K562 (cell line): Measurements from ENCODE around the gene ANKRD11. TPM values are rescaled to one million over a fixed set of nuclear protein-coding genes. Genes with fewer than 3 reads are reported as not detected.

Experiments
- FOS ChIP-seq: IDR thresholded peaks from 3 replicates; pipeline ENCODE4 v1.6.1; 2011; ENCODE audit not compliant: insufficient read length; ENCODE audit errors: extremely low read depth
- FOXM1 ChIP-seq, 2 experiments: fragments of 450-650 bp in 1 of 2; sonication (generic) in 1 of 2; formaldehyde crosslinking in 1 of 2; IDR thresholded peaks; 2 replicates each; pipeline versions ENCODE4 v1.6.1 to v1.9.0; 2017 to 2022; ENCODE audit warnings: low read depth in 2 of 2, mild to moderate bottlenecking in 2 of 2, missing genetic modification reagents in 1 of 2, moderate library complexity in 1 of 2
- ILF3 ChIP-seq: fragments of 450-650 bp; IDR thresholded peaks from 2 replicates; pipeline ENCODE4 v1.6.1; 2018; ENCODE audit warnings: antibody characterized with exemption, mild to moderate bottlenecking, moderate library complexity, borderline replicate concordance
- MEF2A ChIP-seq: IDR thresholded peaks from 2 replicates; pipeline ENCODE4 v1.6.1; 2011; ENCODE audit warnings: low read depth, mild to moderate bottlenecking, low read length, moderate library complexity; ENCODE audit not compliant: control insufficient read depth
- PCBP2 ChIP-seq: fragments of 200-400 bp; formaldehyde crosslinking; IDR thresholded peaks from 2 replicates; pipeline ENCODE4 v1.6.1; 2018; ENCODE audit warnings: low read length, low read depth, mild to moderate bottlenecking, moderate library complexity; ENCODE audit not compliant: poor library complexity, severe bottlenecking
- PURB ChIP-seq: sonication (generic); formaldehyde crosslinking; IDR thresholded peaks from 2 replicates; pipeline ENCODE4 v1.9.0; 2021; ENCODE audit warnings: low read depth, mild to moderate bottlenecking, missing genetic modification reagents
- SETDB1 ChIP-seq: IDR thresholded peaks from one replicate; pipeline ENCODE4 v1.6.1; 2012; ENCODE audit warnings: low read length, control low read depth, inconsistent platforms
- SMAD4 ChIP-seq: fragments of 250-450 bp; sonication (Bioruptor Pico); conservative IDR thresholded peaks from 2 replicates; pipeline ENCODE4 v1.8.0; 2021; ENCODE audit warnings: inconsistent platforms, mild to moderate bottlenecking, moderate library complexity
- SMARCA5 ChIP-seq: fragments of 450-650 bp; IDR thresholded peaks from 2 replicates; pipeline ENCODE4 v1.6.1; 2016
- TBP ChIP-seq: optimal IDR thresholded peaks from 2 replicates; pipeline ENCODE3; 2011; ENCODE audit warnings: low read depth, low read length, improper control_type of control experiment
- ZBTB1 ChIP-seq: sonication (generic); formaldehyde crosslinking; IDR thresholded peaks from 2 replicates; pipeline ENCODE4 v1.8.1; 2023; ENCODE audit warnings: missing genetic modification reagents, low read depth, mild to moderate bottlenecking, borderline replicate concordance
- ZHX1 ChIP-seq: fragments of 150-350 bp; conservative IDR thresholded peaks from 2 replicates; pipeline ENCODE4 v1.6.1; 2014; ENCODE audit warnings: low read length
- ZKSCAN8 ChIP-seq: fragments of 200-800 bp; sonication (Bioruptor generic); IDR thresholded peaks from 2 replicates; pipeline ENCODE4 v1.6.1; 2016; ENCODE audit warnings: missing genetic modification characterization, missing compliant biosample characterization
- ZNF347 ChIP-seq: fragments of 450-650 bp; formaldehyde crosslinking; IDR thresholded peaks from 2 replicates; pipeline ENCODE4 v1.4.0; 2020; ENCODE audit warnings: low read depth, mild to moderate bottlenecking, moderate library complexity
- ZNF696 ChIP-seq: fragments of 250-450 bp; sonication (Bioruptor Pico); conservative IDR thresholded peaks from 2 replicates; pipeline ENCODE4 v1.4.0; 2020; ENCODE audit warnings: mild to moderate bottlenecking, moderate library complexity
- ZNF778 ChIP-seq: fragments of 450-650 bp; formaldehyde crosslinking; IDR thresholded peaks from 2 replicates; pipeline ENCODE4 v1.4.0; 2020; ENCODE audit warnings: mild to moderate bottlenecking, moderate library complexity
- polyA plus RNA-seq, 8 experiments: library from polyadenylated mRNA; depleted of rRNA in 4 of 8; stranded (reverse) in 5 of 8; unstranded in 3 of 8; fragments of >200 nt; fragmentation: Nextera tagmentation in 2 of 8; fragmentation: Illumina TruSeq in 1 of 8; extraction: Ambion mirVana in 2 of 8; extraction: Trizol in 1 of 8; gene quantifications; 2 replicates each; pipeline versions ENCODE4 v1.2.1 to v1.2.3, GENCODE V29; 2011 to 2014; ENCODE audit warnings: inconsistent platforms in 1 of 8, missing spikeins in 1 of 8
- total RNA-seq, 7 experiments: library from RNA; depleted of rRNA in 6 of 7; stranded (reverse); fragments of >200 nt in 6 of 7; fragmentation: Illumina TruSeq in 2 of 7; extraction: Trizol in 2 of 7; gene quantifications; 2 replicates each; pipeline versions ENCODE4 v1.2.1 to v1.2.3, GENCODE V29; 2011 to 2021; ENCODE audit warnings: low replicate concordance in 1 of 7
- TF ChIP-seq, protein P1 (sequence below): sonication (generic); formaldehyde crosslinking; IDR thresholded peaks from 2 replicates; pipeline ENCODE4 v1.8.0; 2022; ENCODE audit warnings: mild to moderate bottlenecking, missing genetic modification reagents
- TF ChIP-seq, protein P2 (sequence below), 3 experiments: fragments of 200-800 bp in 1 of 3; sonication (Bioruptor generic) in 1 of 3; sonication (generic) in 1 of 3; formaldehyde crosslinking in 1 of 3; IDR thresholded peaks; 2 replicates each; pipeline versions ENCODE4 v1.6.1 to v1.8.0; 2016 to 2022; ENCODE audit warnings: mild to moderate bottlenecking in 2 of 3, missing compliant biosample characterization in 2 of 3, missing genetic modification characterization in 2 of 3, missing genetic modification reagents in 1 of 3
- TF ChIP-seq, protein P3 (sequence below): sonication (generic); formaldehyde crosslinking; IDR thresholded peaks from 2 replicates; pipeline ENCODE4 v1.8.1; 2023; ENCODE audit warnings: mild to moderate bottlenecking, missing genetic modification reagents, moderate library complexity

ANKRD11 gene
- total and polyA plus RNA-seq, 9 of the 15 experiments (the other 6 are each of a cell fraction or from before 2014, with no cell fraction given): 4.7 to 126 (median 31.7) TPM

DNA sequence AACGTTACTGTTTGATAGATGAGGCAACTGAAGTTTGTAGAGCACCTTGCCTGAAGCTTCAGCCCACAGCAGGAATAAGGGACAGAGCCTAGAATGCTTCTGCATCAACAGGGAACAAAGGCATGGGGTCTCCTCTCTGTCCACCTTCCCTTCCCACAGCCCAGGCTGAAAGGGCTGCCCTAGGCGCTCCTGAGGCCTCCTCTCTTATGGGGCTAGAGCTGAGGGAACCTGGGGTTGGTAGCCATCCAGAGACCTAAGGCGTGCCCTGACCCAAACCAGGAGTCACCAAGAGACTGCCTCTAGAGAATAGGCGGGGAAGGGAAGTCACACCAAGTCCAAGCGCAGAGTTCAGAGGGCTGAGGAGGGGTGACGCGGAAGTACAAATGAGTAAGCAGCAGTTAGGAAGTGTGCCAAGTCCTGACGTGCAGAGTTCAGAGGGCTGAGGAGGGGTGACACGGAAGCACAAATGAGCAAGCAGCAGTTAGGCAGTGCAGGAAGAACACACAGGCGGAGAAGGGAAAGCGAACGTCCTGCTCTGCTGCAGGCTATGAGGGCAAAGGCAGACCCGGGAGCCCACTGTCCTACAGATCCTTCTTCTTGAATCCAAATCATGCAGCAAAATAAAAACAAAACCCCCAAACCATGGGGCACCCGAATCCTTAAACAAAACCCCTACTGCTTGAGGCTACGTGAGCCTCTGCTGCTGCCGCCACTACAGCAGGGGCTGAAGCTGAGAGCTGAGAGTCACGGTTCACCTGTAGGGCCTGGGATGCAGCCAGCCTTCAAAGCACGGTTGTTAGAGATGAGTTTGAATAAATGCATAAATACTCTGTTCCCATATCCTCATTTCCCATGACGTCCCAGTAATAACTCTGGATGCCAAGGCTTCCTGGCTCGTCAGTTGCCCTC lies 15.1 kb upstream of the ANKRD11 start (continued):
- TF ChIP-seq, protein P1, sequence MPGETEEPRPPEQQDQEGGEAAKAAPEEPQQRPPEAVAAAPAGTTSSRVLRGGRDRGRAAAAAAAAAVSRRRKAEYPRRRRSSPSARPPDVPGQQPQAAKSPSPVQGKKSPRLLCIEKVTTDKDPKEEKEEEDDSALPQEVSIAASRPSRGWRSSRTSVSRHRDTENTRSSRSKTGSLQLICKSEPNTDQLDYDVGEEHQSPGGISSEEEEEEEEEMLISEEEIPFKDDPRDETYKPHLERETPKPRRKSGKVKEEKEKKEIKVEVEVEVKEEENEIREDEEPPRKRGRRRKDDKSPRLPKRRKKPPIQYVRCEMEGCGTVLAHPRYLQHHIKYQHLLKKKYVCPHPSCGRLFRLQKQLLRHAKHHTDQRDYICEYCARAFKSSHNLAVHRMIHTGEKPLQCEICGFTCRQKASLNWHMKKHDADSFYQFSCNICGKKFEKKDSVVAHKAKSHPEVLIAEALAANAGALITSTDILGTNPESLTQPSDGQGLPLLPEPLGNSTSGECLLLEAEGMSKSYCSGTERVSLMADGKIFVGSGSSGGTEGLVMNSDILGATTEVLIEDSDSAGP (CRISPR knock-in tag): no peak
- peak; percentile 42; the same call in 1 of the 2 replicates for TF ChIP-seq SMAD4 (CRISPR knock-in tag)
- TF ChIP-seq SMARCA5: no peak
- TF ChIP-seq FOS: peak; percentile 14
- no peak for TF ChIP-seq ZNF696
- TF ChIP-seq ZNF778: no peak
- TF ChIP-seq, protein P2, sequence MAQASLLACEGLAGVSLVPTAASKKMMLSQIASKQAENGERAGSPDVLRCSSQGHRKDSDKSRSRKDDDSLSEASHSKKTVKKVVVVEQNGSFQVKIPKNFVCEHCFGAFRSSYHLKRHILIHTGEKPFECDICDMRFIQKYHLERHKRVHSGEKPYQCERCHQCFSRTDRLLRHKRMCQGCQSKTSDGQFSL (CRISPR knock-in tag; IDR thresholded peaks at IDR 0.05): 0 out of 2 replicates have a peak, but pooled peaks have one; percentile 64
- TF ChIP-seq, protein P2 (tag; IDR thresholded peaks at IDR 0.05): no peak; a peak in 1 of 4 replicates
- TF ChIP-seq PCBP2: no peak
- TF ChIP-seq PURB (CRISPR knock-in tag): no peak
- no peak for TF ChIP-seq ZHX1
- no peak for TF ChIP-seq FOXM1 (IDR thresholded peaks at IDR 0.05; ENCODE audit: low read depth)
- no peak for TF ChIP-seq FOXM1 (CRISPR knock-in tag; IDR thresholded peaks at IDR 0.05; ENCODE audit: low read depth)
- TF ChIP-seq ZNF347 (CRISPR knock-in tag): no peak
- peak; percentile 86 for TF ChIP-seq TBP
- no peak for TF ChIP-seq SETDB1
- TF ChIP-seq ILF3: no peak
- TF ChIP-seq ZBTB1: no peak
- TF ChIP-seq ZKSCAN8 (CRISPR knock-in tag): no peak
- TF ChIP-seq, protein P3, sequence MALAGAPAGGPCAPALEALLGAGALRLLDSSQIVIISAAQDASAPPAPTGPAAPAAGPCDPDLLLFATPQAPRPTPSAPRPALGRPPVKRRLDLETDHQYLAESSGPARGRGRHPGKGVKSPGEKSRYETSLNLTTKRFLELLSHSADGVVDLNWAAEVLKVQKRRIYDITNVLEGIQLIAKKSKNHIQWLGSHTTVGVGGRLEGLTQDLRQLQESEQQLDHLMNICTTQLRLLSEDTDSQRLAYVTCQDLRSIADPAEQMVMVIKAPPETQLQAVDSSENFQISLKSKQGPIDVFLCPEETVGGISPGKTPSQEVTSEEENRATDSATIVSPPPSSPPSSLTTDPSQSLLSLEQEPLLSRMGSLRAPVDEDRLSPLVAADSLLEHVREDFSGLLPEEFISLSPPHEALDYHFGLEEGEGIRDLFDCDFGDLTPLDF (CRISPR knock-in tag): no peak
- 0 out of 2 replicates have a peak, but pooled peaks have one; percentile 33 for TF ChIP-seq MEF2A
